Hematopoietic multipotent progenitor cell treated with erythropoietin and hydrocortisone succinate and interleukin-3 and kit ligand, for 6 days (in vitro differentiated cells): ENCODE measurements around the gene PRKD1.

Experiments
- DNase-seq: peaks from one replicate; pipeline ENCODE4 v3.0.0-alpha.2; 2015

PRKD1 gene

DNA sequence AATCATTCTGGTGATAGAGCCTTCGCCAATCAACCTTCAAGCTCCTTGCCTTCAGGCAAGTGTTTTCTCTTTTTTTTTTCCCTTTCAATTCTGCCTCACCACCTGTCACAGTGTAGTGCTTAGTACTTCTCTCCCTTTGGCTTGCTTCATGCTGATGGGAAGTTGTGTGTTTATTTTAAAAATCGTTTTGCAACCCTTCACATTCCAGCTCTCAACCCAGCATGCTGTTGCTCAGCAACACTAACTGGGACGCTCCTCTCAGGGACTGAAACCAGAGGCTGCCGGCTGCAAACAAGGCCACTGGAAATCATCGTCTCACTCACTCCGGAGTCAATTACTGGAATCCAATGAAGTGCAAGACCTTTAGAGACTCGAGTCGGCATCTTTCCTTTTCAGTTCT lies 342.7 kb downstream of the PRKD1 start:
- DNase-seq: no peak

DNA sequence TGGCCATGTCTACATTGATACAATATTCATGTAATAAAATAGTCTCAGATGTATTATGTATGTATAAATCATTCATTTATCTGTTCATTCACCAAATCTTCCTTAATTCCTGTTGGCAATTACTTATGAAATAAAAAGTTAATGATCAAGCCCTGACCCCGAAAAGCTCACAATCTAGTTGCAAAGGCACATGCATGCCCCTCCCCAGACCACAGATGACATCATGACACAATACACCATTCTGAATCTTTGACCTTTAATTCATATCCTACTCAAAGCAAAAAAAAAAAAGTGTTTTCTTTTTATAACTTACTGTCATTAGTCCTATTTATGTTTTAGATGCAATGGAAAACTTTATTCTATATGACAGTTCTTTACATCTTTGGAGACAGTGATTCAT lies 346.9 kb downstream of the PRKD1 start:
- DNase-seq: no peak

- no peak for DNase-seq
These were observed 347.8 kb downstream of the PRKD1 start for GRCh38 chr14:29579838-29580237.

GRCh38 chr14:29576927-29577326 lies 350.7 kb downstream of the PRKD1 start:
- DNase-seq: no peak

GRCh38 chr14:29569194-29569593 lies 358.5 kb downstream of the PRKD1 start:
- no peak for DNase-seq

- DNase-seq: no peak
These were observed 361.5 kb downstream of the PRKD1 start for GRCh38 chr14:29566194-29566593.

DNA sequence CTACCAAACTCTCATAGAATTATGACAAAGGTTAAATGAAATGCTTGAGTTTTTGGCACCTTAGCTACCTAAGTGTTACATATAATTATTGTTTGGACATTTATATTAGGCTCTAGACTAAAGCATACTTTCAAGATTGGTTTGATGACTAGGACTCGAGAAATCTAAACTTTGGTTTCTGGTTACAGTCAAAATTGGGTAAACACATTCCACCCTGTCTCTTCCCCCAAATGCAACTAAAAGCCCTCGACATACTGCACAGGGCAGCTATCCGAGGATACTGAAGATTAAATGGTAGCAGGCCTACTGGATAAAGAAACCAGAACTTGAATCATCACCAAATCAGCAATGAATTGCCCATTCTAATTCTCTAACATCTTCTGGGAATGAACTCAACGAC lies 369.1 kb downstream of the PRKD1 start:
- no peak for DNase-seq

DNA sequence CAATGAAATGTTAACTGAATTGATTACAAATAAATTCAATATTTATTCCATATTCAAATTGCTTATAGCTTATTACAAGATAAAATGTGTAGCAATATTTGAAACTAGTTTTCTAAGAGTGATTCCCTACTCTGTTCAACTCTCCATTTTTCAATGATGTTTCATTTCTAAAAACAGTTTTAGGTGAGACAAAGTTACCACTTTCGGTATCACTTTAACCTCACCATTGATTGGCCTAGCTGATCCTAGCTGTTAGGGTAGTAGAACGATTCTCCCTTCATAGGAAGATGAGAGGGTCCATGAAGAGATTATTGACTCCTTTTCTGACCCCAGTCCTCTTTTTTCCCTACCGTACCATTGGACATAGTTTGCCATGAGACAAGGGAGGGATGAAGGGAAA lies 373.3 kb downstream of the PRKD1 start:
- DNase-seq: no peak

GRCh38 chr14:29553427-29553826 lies 374.2 kb downstream of the PRKD1 start:
- no peak for DNase-seq

- peak; percentile 81 for DNase-seq
These were observed 378.7 kb downstream of the PRKD1 start for GRCh38 chr14:29548948-29549370.

GRCh38 chr14:29545714-29546113 lies 381.9 kb downstream of the PRKD1 start:
- DNase-seq: no peak

DNA sequence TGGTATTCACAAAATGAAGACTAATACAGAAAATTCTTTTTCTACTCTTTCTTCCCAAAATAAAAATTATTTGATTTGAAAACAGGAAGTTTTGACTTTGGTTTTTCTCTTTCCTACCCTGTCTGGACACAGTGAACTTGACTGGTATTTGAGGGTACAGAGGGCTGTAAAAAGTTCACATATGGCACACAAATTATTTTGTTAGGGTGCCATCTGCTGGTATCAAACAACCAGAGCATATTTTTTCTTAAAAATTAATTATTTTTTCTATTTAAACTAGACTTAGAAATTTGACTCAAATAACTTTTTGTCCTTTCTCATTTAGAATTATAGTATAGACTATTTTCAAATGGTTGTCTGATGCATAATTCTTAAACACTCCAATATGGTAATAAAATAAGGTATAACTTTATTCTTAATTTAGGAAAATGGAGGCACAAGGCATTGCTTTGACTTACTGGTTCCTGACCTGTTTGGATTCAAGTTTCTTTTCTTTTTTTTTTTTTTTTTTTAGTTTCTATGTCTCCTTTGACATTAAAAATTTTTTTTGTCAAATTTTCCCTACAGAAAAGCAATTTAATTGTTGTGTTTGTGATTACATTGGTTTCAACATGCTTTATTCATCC lies 390.6 kb downstream of the PRKD1 start:
- DNase-seq: peak; percentile 25

DNA sequence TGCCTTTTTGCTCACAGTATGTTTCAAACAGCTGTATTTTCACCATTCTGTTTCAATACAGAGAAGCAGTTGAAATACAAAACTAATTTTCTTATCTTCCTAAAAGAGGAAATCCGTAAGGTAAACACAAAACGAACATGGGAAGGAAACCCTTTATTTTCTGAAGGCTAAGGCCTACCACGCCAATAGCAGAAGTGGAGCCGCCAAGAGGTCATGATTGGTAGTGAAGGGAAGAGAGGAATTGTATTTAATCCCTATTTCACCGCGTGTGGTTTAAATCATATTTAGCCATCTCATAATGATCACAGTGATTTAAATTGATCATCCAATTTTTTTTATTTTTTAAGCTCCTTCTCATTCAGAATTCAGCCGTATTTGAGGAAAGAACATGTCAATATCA lies 398.2 kb downstream of the PRKD1 start:
- peak; percentile 29 for DNase-seq

- no peak for DNase-seq
These were observed 398.8 kb downstream of the PRKD1 start for GRCh38 chr14:29528889-29529288.

DNA sequence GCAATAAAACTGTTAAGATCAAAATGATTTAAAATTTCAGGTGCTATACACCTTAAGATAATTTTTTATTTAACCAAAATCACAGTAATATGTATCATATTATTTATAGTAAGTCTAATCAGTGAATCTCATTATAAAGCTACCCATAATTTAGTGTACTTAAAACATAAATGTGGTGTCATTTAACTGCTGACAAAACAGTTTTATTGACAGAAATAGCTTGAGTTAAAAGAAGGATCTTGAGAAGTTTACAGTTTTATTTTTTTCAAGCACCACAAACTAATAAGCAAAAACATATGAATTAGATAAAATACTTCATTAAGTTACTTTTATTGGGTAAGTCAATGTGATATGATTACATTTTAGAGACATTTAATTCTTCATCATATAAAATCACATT lies 400.4 kb downstream of the PRKD1 start:
- no peak for DNase-seq
